Erythroblast (primary cell): Measurements from ENCODE around the gene AMPD1.

ENCODE experiments used
- DNase-seq, 2 experiments: peaks; one replicate each; lab custom pipeline; 2025; lab: John Stamatoyannopoulos, UW
- GATA1 ChIP-seq: IDR thresholded peaks from 2 replicates; pipeline ENCODE4 v1.6.1; 2011; ENCODE audit warnings: low read depth, mild to moderate bottlenecking, control low read depth, low read length, moderate library complexity
- POLR2A ChIP-seq: IDR thresholded peaks from 2 replicates; pipeline ENCODE4 v1.6.1; 2011; ENCODE audit warnings: mild to moderate bottlenecking, low read length

Gene AMPD1

DNA sequence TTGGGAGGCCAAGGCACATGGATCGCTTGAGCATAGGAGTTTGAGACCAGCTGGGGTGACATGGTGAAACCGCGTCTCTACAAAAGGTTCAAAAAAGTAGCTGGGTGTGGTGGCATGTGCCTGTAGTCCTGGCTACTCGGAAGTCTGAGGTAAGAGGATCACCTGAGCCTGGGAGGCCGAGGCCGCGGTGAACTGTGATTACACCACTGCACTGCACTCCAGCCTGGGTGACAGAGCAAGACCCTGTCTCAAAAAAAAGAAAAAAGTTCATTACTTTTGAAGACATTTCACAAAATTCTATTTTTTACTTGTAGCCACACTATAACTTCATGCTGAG is 23.4 kb downstream of the AMPD1 start:
- TF ChIP-seq GATA1 (no peak), POLR2A (no peak)
- DNase-seq: no peak

DNA sequence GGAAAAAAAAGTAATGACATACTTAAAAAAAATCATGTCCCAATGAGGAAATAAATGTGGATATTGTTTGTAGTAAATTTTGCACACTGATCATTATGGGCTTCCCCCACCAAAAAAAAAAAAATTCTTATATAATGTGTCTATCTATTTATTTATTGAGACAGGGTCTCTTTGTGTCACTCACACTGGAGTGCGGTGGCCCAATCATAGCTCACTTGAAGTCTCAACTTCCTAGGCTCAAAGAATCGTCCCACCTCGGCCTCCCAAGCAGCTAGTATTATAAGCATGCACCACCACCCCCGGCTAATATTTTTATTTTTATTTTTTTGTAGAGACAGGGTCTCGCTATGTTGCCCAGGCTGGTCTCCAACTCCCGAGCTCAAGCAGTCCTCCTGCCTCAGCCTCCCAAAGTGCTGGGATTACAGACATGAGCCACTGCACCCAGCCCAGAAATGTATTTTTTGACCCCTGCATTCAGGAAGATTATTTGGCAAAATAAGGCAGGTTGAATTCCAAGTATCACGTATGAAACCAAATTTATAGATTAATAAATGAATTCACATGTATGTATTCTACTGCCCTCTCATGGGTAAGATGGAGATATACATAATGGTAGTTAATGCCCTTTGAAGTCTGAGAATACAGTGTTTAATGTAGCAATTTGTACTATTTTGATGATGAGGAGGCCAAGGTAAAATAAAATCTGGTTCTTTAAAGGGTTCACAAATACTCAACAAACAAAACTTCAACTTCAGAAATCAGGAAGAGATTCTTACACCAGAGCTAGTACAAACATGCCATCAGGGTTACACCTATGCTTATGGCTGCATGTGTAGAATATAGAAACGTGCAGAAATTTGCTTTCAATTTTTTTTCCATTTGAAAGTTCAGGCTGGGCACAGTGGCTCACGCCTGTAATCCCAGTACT is 24.1 kb downstream of the AMPD1 start:
- no peak for TF ChIP-seq POLR2A
- TF ChIP-seq GATA1: no peak
- DNase-seq: peak in 1 of 2 experiments; percentile 14

DNA sequence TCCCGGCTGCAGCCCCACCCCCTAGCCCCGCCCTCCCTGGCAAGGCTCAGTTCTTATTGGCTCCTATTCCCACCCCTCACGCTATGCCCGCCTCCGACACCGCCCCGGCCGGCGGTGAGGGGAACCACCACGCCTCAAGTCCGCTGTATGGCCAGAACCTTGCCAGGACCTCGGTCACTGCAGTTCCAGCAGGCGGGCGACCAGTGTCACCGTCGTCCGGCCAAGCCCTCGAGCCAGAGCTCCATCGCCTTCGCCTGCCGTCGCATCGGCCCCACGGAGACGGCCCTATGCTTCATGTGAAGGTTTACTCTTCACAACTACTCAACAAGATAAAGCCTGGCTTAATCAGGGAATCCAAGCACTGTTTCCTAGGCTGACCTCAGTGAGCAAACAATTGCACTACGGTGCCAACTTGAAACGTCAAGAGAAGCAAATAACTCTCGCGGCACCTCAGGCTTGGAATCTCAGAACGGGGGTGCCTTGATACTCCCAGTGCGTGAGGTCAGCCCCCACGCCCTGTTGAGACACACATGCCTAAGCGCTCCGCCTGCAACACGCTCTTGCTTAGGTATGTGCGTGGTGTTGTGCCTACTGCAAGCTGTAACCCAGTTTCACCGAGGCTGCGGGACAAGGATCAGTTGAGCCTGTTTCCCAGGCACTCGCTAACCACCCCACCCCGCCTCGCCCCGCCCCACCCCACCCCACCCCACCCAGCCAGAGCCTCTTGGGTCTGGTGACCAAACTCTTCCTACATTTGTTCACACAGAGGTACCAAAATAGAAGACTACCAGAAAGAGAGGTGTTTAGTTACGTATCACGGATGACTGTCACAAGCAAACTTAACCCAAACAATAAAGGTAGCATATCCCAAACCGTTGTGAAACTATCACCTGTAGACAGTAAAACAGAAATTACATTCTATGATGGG is 25.0 kb downstream of the AMPD1 start:
- DNase-seq: peak; percentile 88 to 91
- TF ChIP-seq GATA1: no peak
- TF ChIP-seq POLR2A: no peak

DNA sequence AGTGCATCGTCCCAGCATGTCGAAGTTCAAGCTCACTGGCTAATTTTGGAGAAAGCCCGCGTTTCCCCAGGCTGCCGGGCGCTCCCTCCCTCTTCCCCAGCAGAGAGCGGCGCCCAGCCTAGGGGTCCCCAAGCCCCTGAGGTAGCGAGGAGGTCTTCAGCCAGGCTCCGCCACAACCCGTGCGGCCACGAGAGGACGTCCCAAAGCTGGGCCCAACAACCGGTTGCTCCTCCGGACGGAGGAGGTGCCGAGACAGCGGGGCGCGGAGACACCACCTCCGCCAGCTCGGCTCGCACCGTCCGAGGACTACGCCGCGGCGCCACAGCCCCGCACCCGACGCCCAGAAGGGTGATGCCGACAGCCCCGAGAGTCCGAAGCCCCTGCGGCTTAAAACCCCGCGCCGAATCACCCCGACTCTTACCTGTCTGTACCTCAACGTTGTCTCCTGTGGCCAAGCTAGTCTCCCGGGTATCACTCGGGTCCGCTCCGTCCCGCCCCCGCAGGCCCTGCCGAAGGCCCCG is 25.7 kb downstream of the AMPD1 start, which contains the start of gene DENND2C:
Gene DENND2C (minus strand): TSS at position 488 of the 521 bp plus-strand sequence. CDS start 44,065 bp downstream, outside the sequence.
- DNase-seq: no peak
- no peak for TF ChIP-seq GATA1
- no peak for TF ChIP-seq POLR2A

DNA sequence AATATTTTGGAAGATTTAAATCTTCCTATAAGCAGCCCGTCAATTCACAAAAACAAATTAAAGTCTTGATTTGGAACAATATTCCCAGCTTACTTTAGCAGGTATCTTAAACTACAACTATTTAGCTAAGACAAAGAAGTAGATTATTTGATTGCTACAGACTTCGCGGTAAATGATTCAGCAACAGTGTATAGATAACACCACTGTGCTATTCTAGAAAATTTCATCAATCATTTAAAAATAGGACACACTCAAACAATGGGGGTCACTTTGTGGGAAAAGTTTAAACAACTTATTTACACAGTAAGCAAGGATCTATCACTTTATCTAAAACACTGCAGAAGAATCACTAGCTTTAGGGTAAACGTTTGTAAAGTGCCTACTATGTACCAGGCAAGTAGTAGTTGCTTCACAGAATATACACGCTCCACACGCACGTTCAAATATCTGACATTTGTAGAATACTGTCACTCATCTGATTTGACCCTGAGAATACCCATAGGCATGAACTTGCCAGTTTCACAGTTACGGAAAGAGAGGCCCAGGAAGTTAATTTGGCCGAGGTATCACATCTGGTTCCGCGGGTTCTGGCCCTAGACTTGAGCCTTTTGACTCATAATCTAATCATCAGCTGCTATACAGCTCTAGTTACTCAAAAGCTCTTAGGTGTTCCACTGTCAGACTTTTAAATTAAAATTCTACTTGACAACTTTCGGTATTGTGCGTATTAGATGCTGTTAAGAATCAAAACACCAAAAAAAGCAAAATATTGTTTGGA is 26.4 kb downstream of the AMPD1 start:
- peak in 1 of 2 experiments; percentile 32 for DNase-seq

DNA sequence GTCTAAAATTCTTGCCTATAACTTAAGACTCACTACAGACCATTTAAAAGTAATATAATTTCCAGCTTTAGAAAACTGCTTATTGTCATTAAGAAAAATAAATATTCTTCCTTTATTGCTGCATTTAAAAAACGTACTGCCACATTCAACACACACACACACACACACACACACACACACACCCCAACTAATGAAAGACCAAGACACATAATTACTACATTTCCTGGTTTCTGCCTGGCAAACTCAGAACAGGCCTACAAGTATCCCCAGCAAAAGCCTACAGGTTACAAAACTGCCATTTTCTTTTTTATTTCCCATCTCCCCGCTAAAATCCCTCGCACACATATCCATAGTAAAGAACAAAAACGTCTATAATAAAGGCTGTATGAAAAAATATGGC is 27.0 kb downstream of the AMPD1 start:
- no peak for TF ChIP-seq POLR2A
- no peak for DNase-seq

More for the DNA sequence above, 26.4 kb downstream of the AMPD1 start:
- TF ChIP-seq POLR2A (no peak), GATA1 (no peak)

DNA sequence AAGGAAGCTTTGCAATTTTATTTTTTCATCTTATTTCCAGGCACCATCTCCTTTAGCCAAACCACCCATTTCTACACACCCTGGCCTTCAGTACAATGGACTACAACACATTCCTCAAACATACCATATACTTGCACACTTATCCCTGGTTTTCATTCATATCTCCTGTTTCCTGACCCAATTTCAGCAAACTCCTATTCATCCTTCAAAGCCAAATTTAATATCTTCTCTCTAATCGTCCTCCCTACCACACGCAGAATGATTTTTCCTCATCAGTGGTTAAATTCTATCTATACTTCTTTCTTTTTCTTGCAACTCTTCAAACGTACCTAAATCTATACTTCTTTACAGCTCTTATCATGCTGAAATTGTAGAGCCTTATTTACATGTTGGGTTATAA is 28.4 kb downstream of the AMPD1 start:
- DNase-seq: no peak
- TF ChIP-seq POLR2A (no peak), GATA1 (no peak)

DNA sequence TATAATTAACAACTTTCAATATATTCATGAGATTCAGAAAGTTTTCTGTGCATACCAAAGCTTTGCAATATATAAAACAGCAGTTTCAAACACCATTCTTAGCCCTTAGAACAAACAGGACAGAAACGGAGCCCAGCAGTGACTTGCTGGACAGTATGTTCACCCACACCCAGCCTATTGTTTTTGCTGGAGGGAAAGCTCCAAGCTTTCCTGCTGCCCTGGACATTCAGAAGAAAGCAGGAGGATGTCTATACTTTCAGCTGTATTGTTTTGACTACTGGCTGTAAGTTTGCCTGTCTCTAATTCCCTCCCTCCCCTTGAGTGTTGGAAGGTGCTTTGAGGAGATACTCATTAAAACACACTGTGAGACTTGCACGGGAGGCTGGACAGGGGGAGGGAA is 35.1 kb downstream of the AMPD1 start:
- TF ChIP-seq POLR2A (no peak), GATA1 (no peak)
- no peak for DNase-seq

DNA sequence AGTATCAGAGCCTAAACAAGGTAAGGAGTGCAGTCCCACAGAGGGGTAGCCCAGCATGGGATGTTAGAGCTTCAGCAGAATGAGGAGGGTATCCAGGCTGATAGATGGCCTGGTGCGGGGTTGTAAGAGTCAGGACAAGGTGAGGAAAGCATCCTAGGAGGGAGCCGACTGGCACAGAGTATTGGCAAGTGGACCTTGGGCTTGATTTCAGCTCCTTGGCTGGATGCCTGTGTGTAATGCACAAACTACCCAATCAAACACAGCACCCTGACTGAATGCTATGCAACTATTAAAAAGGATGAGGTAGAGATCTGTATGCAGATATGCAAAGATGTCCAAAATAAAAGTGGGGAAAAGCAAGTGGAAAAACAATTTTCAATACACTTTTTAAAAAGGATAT is 43.5 kb downstream of the AMPD1 start:
- no peak for DNase-seq
- no peak for TF ChIP-seq POLR2A

DNA sequence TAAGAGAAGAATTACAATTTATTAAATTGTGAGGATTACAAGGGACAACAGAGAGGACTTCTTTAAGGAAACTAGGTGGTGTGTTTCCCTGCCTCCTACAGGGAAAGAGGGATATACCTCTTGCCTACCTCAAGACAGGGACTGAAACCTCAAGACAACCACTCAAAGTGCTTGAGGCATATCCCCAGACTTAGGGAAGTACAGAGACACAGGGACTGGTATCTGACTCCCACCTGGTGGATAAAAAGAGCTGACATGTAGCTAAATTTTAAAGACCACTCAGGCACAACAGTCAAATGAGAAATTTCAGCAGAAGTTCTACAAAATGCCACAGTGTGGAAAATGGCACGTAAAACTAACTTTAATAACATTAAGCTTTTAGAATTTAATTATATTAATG is 46.8 kb downstream of the AMPD1 start:
- no peak for TF ChIP-seq GATA1
- no peak for TF ChIP-seq POLR2A
- DNase-seq: peak in 1 of 2 experiments; percentile 3

DNA sequence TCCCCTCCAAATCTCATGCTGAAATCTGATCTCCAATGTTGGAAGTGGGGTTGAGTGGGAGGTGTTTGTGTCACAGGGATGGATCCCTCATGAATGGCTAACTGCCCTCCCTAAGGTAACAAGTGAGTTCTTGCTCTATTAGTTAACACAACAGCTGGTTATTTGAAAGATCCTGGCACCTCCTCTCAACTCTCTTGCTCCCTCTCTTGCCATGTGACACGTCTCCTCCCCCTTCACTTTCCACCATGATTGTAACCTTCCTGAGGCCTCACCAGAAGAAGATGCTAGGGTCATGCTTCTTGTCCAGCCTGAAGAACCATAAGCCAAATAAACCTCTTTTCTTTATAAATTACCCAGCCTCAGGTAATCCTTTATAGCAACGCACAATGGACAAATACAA is 54.0 kb downstream of the AMPD1 start:
- TF ChIP-seq POLR2A (no peak), GATA1 (no peak)
- no peak for DNase-seq

DNA sequence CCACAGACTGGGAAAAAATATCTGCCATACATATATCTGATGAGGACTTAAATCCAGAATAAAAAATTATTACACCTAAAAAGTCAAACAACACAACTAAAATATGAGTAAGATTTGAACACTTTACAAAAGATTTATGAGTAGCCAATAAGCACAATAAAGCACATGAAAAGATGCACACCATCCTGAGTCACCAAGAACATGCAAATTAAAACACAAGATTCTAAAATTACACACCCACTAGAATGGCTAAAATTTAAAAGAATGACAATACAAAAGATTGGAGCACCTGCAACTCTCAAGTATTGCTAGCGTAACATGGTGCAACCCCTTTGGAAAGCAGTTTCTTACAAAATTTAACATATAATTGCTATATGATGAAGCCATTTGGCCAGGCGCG is 56.4 kb downstream of the AMPD1 start:
- no peak for TF ChIP-seq GATA1
- TF ChIP-seq POLR2A: no peak
- DNase-seq: no peak

DNA sequence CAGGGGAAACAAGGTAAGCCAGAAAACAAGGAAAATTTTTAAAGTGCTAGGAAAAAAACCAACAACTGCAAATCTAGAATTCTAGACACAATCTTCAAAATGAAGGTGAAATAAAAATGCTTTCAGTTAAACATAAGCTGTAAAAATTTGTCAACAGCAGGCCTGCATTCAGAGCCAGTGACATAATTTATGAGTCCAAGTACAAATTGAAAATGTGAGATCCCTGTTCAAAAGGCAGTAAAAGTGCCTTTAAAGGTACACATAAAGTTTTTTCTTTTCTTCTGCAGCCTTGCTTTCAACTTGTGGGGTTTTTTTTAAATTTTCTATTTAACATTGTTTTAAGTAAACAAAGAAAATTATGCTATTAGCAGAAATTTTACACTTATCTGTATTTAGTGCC is 62.9 kb downstream of the AMPD1 start:
- TF ChIP-seq POLR2A: no peak
- TF ChIP-seq GATA1: no peak
- DNase-seq: no peak

DNA sequence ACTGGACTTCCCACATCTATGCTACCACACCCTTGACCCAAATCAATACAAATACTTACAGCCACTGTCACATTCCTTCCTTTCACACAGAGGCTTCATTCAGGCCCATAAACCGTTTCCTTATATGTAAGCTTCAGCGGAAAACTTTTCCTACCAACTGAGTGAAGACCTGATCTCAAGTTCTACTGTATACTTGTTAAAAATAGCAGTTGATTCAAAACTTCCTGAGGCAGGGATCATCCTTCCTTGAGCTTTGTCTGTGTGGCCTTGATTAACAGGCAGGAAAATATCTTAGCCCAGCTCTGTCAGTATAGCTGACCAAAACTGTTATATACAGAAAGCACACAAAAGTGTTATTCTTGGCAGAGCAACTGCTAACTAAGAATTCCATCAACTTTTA is 68.2 kb downstream of the AMPD1 start:
- DNase-seq: no peak
- no peak for TF ChIP-seq POLR2A
- no peak for TF ChIP-seq GATA1
